Measurements from ENCODE around the gene ABCB6. TPM values are rescaled to one million over a fixed set of nuclear protein-coding genes. Genes with fewer than 3 reads are reported as not detected.

Gene ABCB6
- total and polyA plus RNA-seq, 2 donors (not counting 1 experiment from before 2014, with no cell fraction given): 12.5 to 49.5 TPM

- Histone ChIP-seq H2AFZ (ENCODE audit: low read length) (no peak overlapping the region), H3K4me1 (ENCODE audit: control insufficient read depth, extremely low read depth, insufficient read depth, low read length) (peaks cover under 1% of the 10 kb centered on the region), H3K4me3 (replicated peaks in 1 of 4; ENCODE audit: control extremely low read depth in 1 of 4, insufficient read depth in 1 of 4, low read depth in 3 of 4, low read length in 4 of 4) (no peak overlapping the region), H3K27ac (ENCODE audit: insufficient read depth, low read length) (no peak overlapping the region), H3K27me3 (ENCODE audit: control insufficient read depth, insufficient read depth, low read length) (no peaks in the 10 kb centered on the region), H3K9ac (ENCODE audit: insufficient read depth, low read length) (no peak overlapping the region), H3K79me2 (ENCODE audit: control insufficient read depth, insufficient read depth, low read length) (peaks cover 15% of the 10 kb centered on the region), H3K9me3 (ENCODE audit: control insufficient read depth, insufficient read depth, low read depth, low read length) (no peaks in the 10 kb centered on the region), H3K4me2 (ENCODE audit: extremely low read depth, insufficient read depth, low read length) (no peak overlapping the region), H4K20me1 (ENCODE audit: control insufficient read depth, extremely low read depth, insufficient read depth, low read length) (no peaks in the 10 kb centered on the region), H3K36me3 (ENCODE audit: control insufficient read depth, insufficient read depth, low read length) (peaks cover 17% of the 10 kb centered on the region)
- no peak for DNase-seq (ENCODE audit: low read depth in 2 of 2)
- TF ChIP-seq EZH2 (IDR thresholded peaks at IDR 0.05; ENCODE audit: low read length, missing control alignments): no peak
- no peak for TF ChIP-seq CTCF (conservative IDR thresholded peaks at IDR 0.05 in 1 of 2, IDR thresholded peaks at IDR 0.05 in 1 of 2; ENCODE audit: low read depth in 1 of 2, low read length in 2 of 2)
Measured at GRCh38 chr2:219225350-219225749, 6.6 kb upstream of the ABCB6 start.

GRCh38 chr2:219223831-219224610, 5.3 kb upstream of the ABCB6 start:
- no peak for TF ChIP-seq CTCF (conservative IDR thresholded peaks at IDR 0.05 in 1 of 2, IDR thresholded peaks at IDR 0.05 in 1 of 2; ENCODE audit: low read depth in 1 of 2, low read length in 2 of 2)
- TF ChIP-seq EZH2 (IDR thresholded peaks at IDR 0.05; ENCODE audit: low read length, missing control alignments): no peak
- H3K36me3 ChIP-seq (ENCODE audit: control insufficient read depth, insufficient read depth, low read length): peaks cover 24% of the 10 kb centered on the region
- no peak for DNase-seq (ENCODE audit: low read depth in 2 of 2)

GRCh38 chr2:219221957-219222518, 3.3 kb upstream of the ABCB6 start:
- H3K9ac ChIP-seq (ENCODE audit: insufficient read depth, low read length): no peak overlapping the region
- no peak for DNase-seq (ENCODE audit: low read depth in 2 of 2)
- TF ChIP-seq CTCF (conservative IDR thresholded peaks at IDR 0.05 in 1 of 2, IDR thresholded peaks at IDR 0.05 in 1 of 2; ENCODE audit: low read depth in 1 of 2, low read length in 2 of 2) (no peak), EZH2 (IDR thresholded peaks at IDR 0.05; ENCODE audit: low read length, missing control alignments) (no peak)
- H4K20me1 ChIP-seq (ENCODE audit: control insufficient read depth, extremely low read depth, insufficient read depth, low read length): no peaks in the 10 kb centered on the region
- no peak overlapping the region for H2AFZ ChIP-seq (ENCODE audit: low read length)
- H3K4me3 ChIP-seq (replicated peaks in 1 of 4; ENCODE audit: control extremely low read depth in 1 of 4, insufficient read depth in 1 of 4, low read depth in 3 of 4, low read length in 4 of 4): no peak overlapping the region
- H3K4me1 ChIP-seq (ENCODE audit: control insufficient read depth, extremely low read depth, insufficient read depth, low read length): peaks cover 13% of the 10 kb centered on the region
- H3K4me2 ChIP-seq (ENCODE audit: extremely low read depth, insufficient read depth, low read length): no peak overlapping the region
- no peaks in the 10 kb centered on the region for H3K9me3 ChIP-seq (ENCODE audit: control insufficient read depth, insufficient read depth, low read depth, low read length)
- H3K27ac ChIP-seq (ENCODE audit: insufficient read depth, low read length): no peak overlapping the region
- H3K27me3 ChIP-seq (ENCODE audit: control insufficient read depth, insufficient read depth, low read length): no peaks in the 10 kb centered on the region
- peaks cover 24% of the 10 kb centered on the region for H3K36me3 ChIP-seq (ENCODE audit: control insufficient read depth, insufficient read depth, low read length)
- H3K79me2 ChIP-seq (ENCODE audit: control insufficient read depth, insufficient read depth, low read length): no peaks in the 10 kb centered on the region

More at GRCh38 chr2:219223831-219224610, 5.3 kb upstream of the ABCB6 start:
- Histone ChIP-seq H3K9ac (ENCODE audit: insufficient read depth, low read length) (no peak overlapping the region), H3K79me2 (ENCODE audit: control insufficient read depth, insufficient read depth, low read length) (peaks cover 14% of the 10 kb centered on the region), H3K27ac (ENCODE audit: insufficient read depth, low read length) (no peak overlapping the region), H4K20me1 (ENCODE audit: control insufficient read depth, extremely low read depth, insufficient read depth, low read length) (no peaks in the 10 kb centered on the region), H3K4me3 (replicated peaks in 1 of 4; ENCODE audit: control extremely low read depth in 1 of 4, insufficient read depth in 1 of 4, low read depth in 3 of 4, low read length in 4 of 4) (no peak overlapping the region), H3K27me3 (ENCODE audit: control insufficient read depth, insufficient read depth, low read length) (no peaks in the 10 kb centered on the region), H2AFZ (ENCODE audit: low read length) (no peak overlapping the region), H3K4me1 (ENCODE audit: control insufficient read depth, extremely low read depth, insufficient read depth, low read length) (peaks cover 4% of the 10 kb centered on the region), H3K9me3 (ENCODE audit: control insufficient read depth, insufficient read depth, low read depth, low read length) (no peaks in the 10 kb centered on the region), H3K4me2 (ENCODE audit: extremely low read depth, insufficient read depth, low read length) (no peak overlapping the region)

Data from fibroblast of lung (primary cell).